GM23248 (cell line): ENCODE data around the gene TRDMT1.

Experiments used
- EZH2 ChIP-seq: fragments of 200-600 bp; sonication (generic); IDR thresholded peaks from 2 replicates; pipeline ENCODE4 v1.6.1; 2018; ENCODE audit warnings: antibody characterized with exemption, mild to moderate bottlenecking; ENCODE audit not compliant: insufficient read depth, poor library complexity, severe bottlenecking
- EZH2phosphoT487 ChIP-seq: fragments of 200-600 bp; sonication (generic); IDR thresholded peaks from 2 replicates; pipeline ENCODE4 v1.6.1; 2018; ENCODE audit warnings: antibody characterized with exemption, moderate library complexity, mild to moderate bottlenecking, low read depth; ENCODE audit not compliant: insufficient read depth

GRCh38 chr10:17209302-17209701 is 7.8 kb upstream of the TRDMT1 start:
- TF ChIP-seq EZH2 (no peak), EZH2phosphoT487 (no peak)
